Measurements from ENCODE around the gene HBP1.
A peak's percentile ranks its signal among the peaks of the same experiment; 100 is the strongest.
"Not testable (repeated sequence)": the region's sequence is repeated elsewhere in the genome, so short reads cannot be mapped to it uniquely, and the experiment has no call there.

Gene HBP1

GRCh38 chr7:107185716-107186115, 16.9 kb downstream of the HBP1 start:
- no peak for DNase-seq (ENCODE audit: low spot score)

GRCh38 chr7:107186240-107186639, 17.4 kb downstream of the HBP1 start:
- DNase-seq (ENCODE audit: low spot score), result no peak

- no peak for DNase-seq (ENCODE audit: low spot score)
Observed at GRCh38 chr7:107187774-107188173, 19.0 kb downstream of the HBP1 start.

- no peak for DNase-seq (ENCODE audit: low spot score)
Observed at GRCh38 chr7:107190090-107190489, 21.3 kb downstream of the HBP1 start.

- DNase-seq (ENCODE audit: low spot score), result no peak
Observed at GRCh38 chr7:107194052-107194451, 25.2 kb downstream of the HBP1 start.

- DNase-seq (ENCODE audit: low spot score), result no peak
Observed at GRCh38 chr7:107196834-107197610, 28.2 kb downstream of the HBP1 start.

GRCh38 chr7:107201795-107202450, 33.1 kb downstream of the HBP1 start:
- peak; percentile 25 for DNase-seq (ENCODE audit: low spot score)

- no peak for DNase-seq (ENCODE audit: low spot score)
Observed at GRCh38 chr7:107203607-107204006, 34.8 kb downstream of the HBP1 start.

GRCh38 chr7:107206136-107206535, 37.3 kb downstream of the HBP1 start:
- DNase-seq (ENCODE audit: low spot score), result no peak

GRCh38 chr7:107206706-107207105, 37.9 kb downstream of the HBP1 start:
- no peak for DNase-seq (ENCODE audit: low spot score)

GRCh38 chr7:107207459-107207858, 38.7 kb downstream of the HBP1 start:
- DNase-seq (ENCODE audit: low spot score), result no peak

- DNase-seq (ENCODE audit: low spot score), result peak; percentile 22
Observed at GRCh38 chr7:107208024-107208521, 39.3 kb downstream of the HBP1 start.

GRCh38 chr7:107208563-107208962, 39.8 kb downstream of the HBP1 start:
- no peak for DNase-seq (ENCODE audit: low spot score)

- no peak for DNase-seq (ENCODE audit: low spot score)
Observed at GRCh38 chr7:107209565-107209964, 40.8 kb downstream of the HBP1 start.

- no peak for DNase-seq (ENCODE audit: low spot score)
Observed at GRCh38 chr7:107210400-107210799, 41.6 kb downstream of the HBP1 start.

GRCh38 chr7:107212725-107213124, 43.9 kb downstream of the HBP1 start:
- DNase-seq (ENCODE audit: low spot score), result no peak

- no peak for DNase-seq (ENCODE audit: low spot score)
Observed at GRCh38 chr7:107213193-107213788, 44.5 kb downstream of the HBP1 start.

- DNase-seq (ENCODE audit: low spot score), result no peak
Observed at GRCh38 chr7:107213945-107214344, 45.1 kb downstream of the HBP1 start.

- DNase-seq (ENCODE audit: low spot score), result no peak
Observed at GRCh38 chr7:107219563-107220244, 50.9 kb downstream of the HBP1 start.

GRCh38 chr7:107220356-107220755, 51.6 kb downstream of the HBP1 start:
- no peak for DNase-seq (ENCODE audit: low spot score)

GRCh38 chr7:107220806-107221205, 52.0 kb downstream of the HBP1 start:
- not testable (repeated sequence) for DNase-seq (ENCODE audit: low spot score)
